ENCODE results near the gene AGAP2. TPM values are rescaled to one million over a fixed set of nuclear protein-coding genes. Genes with fewer than 3 reads are reported as not detected.

Gene AGAP2
- total and polyA plus RNA-seq, 9 of the 15 experiments (the other 6 are each of a cell fraction or from before 2014, with no cell fraction given) = 0.04 to 0.77 (median 0.28) TPM; not detected in 1

DNA sequence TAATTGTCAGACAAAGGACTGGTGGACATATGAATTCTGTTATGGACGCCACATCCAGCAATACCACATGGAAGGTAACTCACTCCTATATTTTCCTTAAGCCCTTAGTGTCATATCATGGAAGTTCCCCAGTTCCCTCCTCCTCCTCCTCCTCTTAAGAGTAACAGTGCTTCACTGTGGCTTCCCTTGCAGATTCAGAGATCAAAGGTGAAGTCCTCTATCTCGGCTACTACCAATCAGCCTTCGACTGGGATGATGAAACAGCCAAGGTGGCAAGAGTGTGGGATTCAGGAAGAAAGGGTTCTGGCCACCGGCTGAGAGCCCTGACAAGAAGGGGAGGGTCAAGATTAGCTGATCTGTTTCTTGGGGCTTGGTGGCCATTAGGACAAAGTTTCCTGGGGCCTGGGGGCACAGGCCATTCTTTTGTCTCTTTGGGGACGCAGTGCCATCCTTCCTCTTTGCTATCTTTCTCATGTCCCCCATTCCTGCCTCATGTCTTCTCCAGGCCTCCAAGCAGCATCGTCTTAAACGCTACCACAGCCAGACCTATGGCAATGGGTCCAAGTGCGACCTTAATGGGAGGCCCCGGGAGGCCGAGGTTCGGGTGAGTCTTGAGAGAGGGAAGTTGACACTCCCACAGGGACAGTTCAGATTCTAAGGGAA, 42.6 kb downstream of the AGAP2 start (continued):
- TF ChIP-seq, protein P1, sequence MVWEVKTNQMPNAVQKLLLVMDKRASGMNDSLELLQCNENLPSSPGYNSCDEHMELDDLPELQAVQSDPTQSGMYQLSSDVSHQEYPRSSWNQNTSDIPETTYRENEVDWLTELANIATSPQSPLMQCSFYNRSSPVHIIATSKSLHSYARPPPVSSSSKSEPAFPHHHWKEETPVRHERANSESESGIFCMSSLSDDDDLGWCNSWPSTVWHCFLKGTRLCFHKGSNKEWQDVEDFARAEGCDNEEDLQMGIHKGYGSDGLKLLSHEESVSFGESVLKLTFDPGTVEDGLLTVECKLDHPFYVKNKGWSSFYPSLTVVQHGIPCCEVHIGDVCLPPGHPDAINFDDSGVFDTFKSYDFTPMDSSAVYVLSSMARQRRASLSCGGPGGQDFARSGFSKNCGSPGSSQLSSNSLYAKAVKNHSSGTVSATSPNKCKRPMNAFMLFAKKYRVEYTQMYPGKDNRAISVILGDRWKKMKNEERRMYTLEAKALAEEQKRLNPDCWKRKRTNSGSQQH (CRISPR knock-in tag; IDR thresholded peaks at IDR 0.05) = no peak
- no peak for TF ChIP-seq KLF13 (tag; IDR thresholded peaks at IDR 0.05; ENCODE audit: borderline replicate concordance, low read depth)
- TF ChIP-seq PHTF2 (CRISPR knock-in tag; IDR thresholded peaks at IDR 0.05) = no peak
- TF ChIP-seq ZNF444 (CRISPR knock-in tag; IDR thresholded peaks at IDR 0.05) = no peak
- TF ChIP-seq MAFK (IDR thresholded peaks at IDR 0.05; ENCODE audit: low read length) = no peak
- TF ChIP-seq POLR3A (IDR thresholded peaks at IDR 0.05; ENCODE audit: borderline replicate concordance, extremely low read depth, insufficient read depth, insufficient read length) = no peak
- no peak for TF ChIP-seq PTBP1 (IDR thresholded peaks at IDR 0.05; ENCODE audit: low read depth, low read length)
- no peak for TF ChIP-seq TBL1XR1 (IDR thresholded peaks at IDR 0.05; ENCODE audit: low read length in 2 of 2)
- no peak for TF ChIP-seq IFI16 (CRISPR knock-in tag; IDR thresholded peaks at IDR 0.05)
- TF ChIP-seq, protein P2, sequence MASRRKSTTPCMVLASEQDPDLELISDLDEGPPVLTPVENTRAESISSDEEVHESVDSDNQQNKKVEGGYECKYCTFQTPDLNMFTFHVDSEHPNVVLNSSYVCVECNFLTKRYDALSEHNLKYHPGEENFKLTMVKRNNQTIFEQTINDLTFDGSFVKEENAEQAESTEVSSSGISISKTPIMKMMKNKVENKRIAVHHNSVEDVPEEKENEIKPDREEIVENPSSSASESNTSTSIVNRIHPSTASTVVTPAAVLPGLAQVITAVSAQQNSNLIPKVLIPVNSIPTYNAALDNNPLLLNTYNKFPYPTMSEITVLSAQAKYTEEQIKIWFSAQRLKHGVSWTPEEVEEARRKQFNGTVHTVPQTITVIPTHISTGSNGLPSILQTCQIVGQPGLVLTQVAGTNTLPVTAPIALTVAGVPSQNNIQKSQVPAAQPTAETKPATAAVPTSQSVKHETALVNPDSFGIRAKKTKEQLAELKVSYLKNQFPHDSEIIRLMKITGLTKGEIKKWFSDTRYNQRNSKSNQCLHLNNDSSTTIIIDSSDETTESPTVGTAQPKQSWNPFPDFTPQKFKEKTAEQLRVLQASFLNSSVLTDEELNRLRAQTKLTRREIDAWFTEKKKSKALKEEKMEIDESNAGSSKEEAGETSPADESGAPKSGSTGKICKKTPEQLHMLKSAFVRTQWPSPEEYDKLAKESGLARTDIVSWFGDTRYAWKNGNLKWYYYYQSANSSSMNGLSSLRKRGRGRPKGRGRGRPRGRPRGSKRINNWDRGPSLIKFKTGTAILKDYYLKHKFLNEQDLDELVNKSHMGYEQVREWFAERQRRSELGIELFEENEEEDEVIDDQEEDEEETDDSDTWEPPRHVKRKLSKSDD (conservative IDR thresholded peaks at IDR 0.05; ENCODE audit: low read length) = no peak
- TF ChIP-seq ZNF609 (CRISPR knock-in tag; IDR thresholded peaks at IDR 0.05; ENCODE audit: borderline replicate concordance) = no peak
- TF ChIP-seq NR4A1 (CRISPR knock-in tag; IDR thresholded peaks at IDR 0.05) = no peak
- TF ChIP-seq NR4A1 (tag; IDR thresholded peaks at IDR 0.05) = no peak
- TF ChIP-seq ZNF75A (CRISPR knock-in tag; IDR thresholded peaks at IDR 0.05) = no peak
- TF ChIP-seq KDM1A (IDR thresholded peaks at IDR 0.05) = no peak
